Measurements from ENCODE around the gene TSSC4.

TSSC4 gene

GRCh38 chr11:2417856-2418692 lies 17.5 kb downstream of the TSSC4 start:
- TF ChIP-seq YY1 (IDR thresholded peaks at IDR 0.05; ENCODE audit: low read depth) (no peak), REST (IDR thresholded peaks at IDR 0.05; ENCODE audit: low read depth) (no peak), NFIC (IDR thresholded peaks at IDR 0.05) (no peak), CEBPB (IDR thresholded peaks at IDR 0.05) (no peak), EP300 (IDR thresholded peaks at IDR 0.05; ENCODE audit: borderline replicate concordance) (no peak), TEAD4 (IDR thresholded peaks at IDR 0.05) (no peak), CREB1 (IDR thresholded peaks at IDR 0.05; ENCODE audit: low read depth) (no peak), TCF12 (IDR thresholded peaks at IDR 0.05; ENCODE audit: low read depth) (no peak), ZBTB7A (IDR thresholded peaks at IDR 0.05; ENCODE audit: low read depth) (no peak), RAD21 (IDR thresholded peaks at IDR 0.05; ENCODE audit: low read depth) (no peak), TAF1 (IDR thresholded peaks at IDR 0.05; ENCODE audit: low read depth) (no peak), EGR1 (IDR thresholded peaks at IDR 0.05) (no peak), FOXM1 (IDR thresholded peaks at IDR 0.05; ENCODE audit: borderline replicate concordance, low read depth) (no peak)
- TF ChIP-seq, protein P1, sequence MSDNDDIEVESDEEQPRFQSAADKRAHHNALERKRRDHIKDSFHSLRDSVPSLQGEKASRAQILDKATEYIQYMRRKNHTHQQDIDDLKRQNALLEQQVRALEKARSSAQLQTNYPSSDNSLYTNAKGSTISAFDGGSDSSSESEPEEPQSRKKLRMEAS (IDR thresholded peaks at IDR 0.05) = no peak
- TF ChIP-seq, protein P2, sequence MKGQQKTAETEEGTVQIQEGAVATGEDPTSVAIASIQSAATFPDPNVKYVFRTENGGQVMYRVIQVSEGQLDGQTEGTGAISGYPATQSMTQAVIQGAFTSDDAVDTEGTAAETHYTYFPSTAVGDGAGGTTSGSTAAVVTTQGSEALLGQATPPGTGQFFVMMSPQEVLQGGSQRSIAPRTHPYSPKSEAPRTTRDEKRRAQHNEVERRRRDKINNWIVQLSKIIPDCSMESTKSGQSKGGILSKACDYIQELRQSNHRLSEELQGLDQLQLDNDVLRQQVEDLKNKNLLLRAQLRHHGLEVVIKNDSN (IDR thresholded peaks at IDR 0.05) = no peak

GRCh38 chr11:2418693-2419360 lies 18.3 kb downstream of the TSSC4 start:
- TF ChIP-seq, protein P2 (IDR thresholded peaks at IDR 0.05) = no peak
- TF ChIP-seq ZBTB7A (IDR thresholded peaks at IDR 0.05; ENCODE audit: low read depth) (no peak), YY1 (IDR thresholded peaks at IDR 0.05; ENCODE audit: low read depth) (no peak)

DNA sequence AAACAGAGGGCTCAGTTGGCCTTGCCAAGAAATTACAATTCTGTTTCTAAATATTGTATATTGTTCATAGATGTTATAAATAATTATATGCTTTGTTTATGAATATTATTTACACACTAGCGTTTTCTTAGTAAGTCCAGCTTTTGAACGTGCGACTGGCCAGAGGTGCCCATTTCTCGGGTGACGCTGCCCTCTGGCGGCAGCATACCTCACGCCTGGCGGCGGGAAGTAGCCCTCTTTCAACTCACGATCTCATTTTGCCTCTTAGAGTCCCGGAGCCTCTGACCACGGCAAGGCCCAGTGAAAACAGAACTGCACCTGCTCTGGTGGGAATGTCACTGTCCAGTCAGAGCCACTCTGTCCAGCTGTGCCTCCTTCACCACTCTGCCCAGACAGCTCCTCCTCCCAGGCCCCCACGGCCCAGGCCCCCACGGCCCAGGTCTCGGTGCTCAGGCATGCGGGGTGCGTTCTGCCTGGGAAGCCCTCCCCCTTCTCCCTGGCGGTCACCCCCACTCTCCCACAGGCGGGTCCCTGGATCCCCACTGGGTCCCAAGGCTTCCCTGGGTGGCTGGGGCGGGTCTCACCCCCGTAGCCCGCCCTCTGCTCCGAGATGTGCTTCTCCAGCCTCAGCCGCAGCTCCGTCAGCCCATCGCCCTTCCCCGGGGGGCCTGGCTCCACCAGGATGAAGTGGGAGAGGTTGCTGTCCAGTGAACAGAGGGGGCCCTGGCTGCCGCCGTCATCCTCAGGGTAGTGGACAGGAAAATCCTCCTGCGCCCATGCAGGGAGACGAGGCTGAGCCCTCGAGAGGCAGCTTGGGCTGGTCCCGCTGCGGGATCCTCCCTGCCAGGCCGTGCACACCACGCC lies 19.3 kb downstream of the TSSC4 start:
- TF ChIP-seq, protein P2 (IDR thresholded peaks at IDR 0.05) = no peak
- peak; percentile 87 for TF ChIP-seq RAD21 (IDR thresholded peaks at IDR 0.05; ENCODE audit: low read depth)

GRCh38 chr11:2420502-2421225 lies 20.1 kb downstream of the TSSC4 start:
- no peak for TF ChIP-seq CEBPB (IDR thresholded peaks at IDR 0.05)
- no peak for TF ChIP-seq CREB1 (IDR thresholded peaks at IDR 0.05; ENCODE audit: low read depth)
- TF ChIP-seq EGR1 (IDR thresholded peaks at IDR 0.05) = no peak
- peak; percentile 88 for TF ChIP-seq RAD21 (IDR thresholded peaks at IDR 0.05; ENCODE audit: low read depth)
- TF ChIP-seq, protein P2 (IDR thresholded peaks at IDR 0.05) = no peak
- TF ChIP-seq EP300 (IDR thresholded peaks at IDR 0.05; ENCODE audit: borderline replicate concordance) = no peak

GRCh38 chr11:2421226-2421994 lies 20.9 kb downstream of the TSSC4 start:
- TF ChIP-seq EGR1 (IDR thresholded peaks at IDR 0.05) = no peak
- no peak for TF ChIP-seq FOXM1 (IDR thresholded peaks at IDR 0.05; ENCODE audit: borderline replicate concordance, low read depth)

- TF ChIP-seq, protein P2 (IDR thresholded peaks at IDR 0.05) = no peak
- no peak for TF ChIP-seq EGR1 (IDR thresholded peaks at IDR 0.05)
- no peak for TF ChIP-seq REST (IDR thresholded peaks at IDR 0.05; ENCODE audit: low read depth)
- no peak for TF ChIP-seq RAD21 (IDR thresholded peaks at IDR 0.05; ENCODE audit: low read depth)
- TF ChIP-seq NFIC (IDR thresholded peaks at IDR 0.05) = no peak
- TF ChIP-seq CREB1 (IDR thresholded peaks at IDR 0.05; ENCODE audit: low read depth) = no peak
- TF ChIP-seq TAF1 (IDR thresholded peaks at IDR 0.05; ENCODE audit: low read depth) = no peak
- TF ChIP-seq, protein P1 (IDR thresholded peaks at IDR 0.05) = no peak
- TF ChIP-seq CEBPB (IDR thresholded peaks at IDR 0.05) = no peak
- TF ChIP-seq TCF12 (IDR thresholded peaks at IDR 0.05; ENCODE audit: low read depth) = no peak
- no peak for TF ChIP-seq FOXM1 (IDR thresholded peaks at IDR 0.05; ENCODE audit: borderline replicate concordance, low read depth)
- no peak for TF ChIP-seq ZBTB7A (IDR thresholded peaks at IDR 0.05; ENCODE audit: low read depth)
- no peak for TF ChIP-seq EP300 (IDR thresholded peaks at IDR 0.05; ENCODE audit: borderline replicate concordance)
- no peak for TF ChIP-seq TEAD4 (IDR thresholded peaks at IDR 0.05)
- TF ChIP-seq YY1 (IDR thresholded peaks at IDR 0.05; ENCODE audit: low read depth) = no peak
These were observed 21.4 kb downstream of the TSSC4 start for GRCh38 chr11:2421996-2422395.
